ENCODE measurements around the gene GLS.
"Not testable (repeated sequence)": the region's sequence is repeated elsewhere in the genome, so short reads cannot be mapped to it uniquely, and the experiment has no call there.

GRCh38 chr2:190885844-190886243 lies 5.2 kb downstream of the GLS start:
- TF ChIP-seq, protein P1, sequence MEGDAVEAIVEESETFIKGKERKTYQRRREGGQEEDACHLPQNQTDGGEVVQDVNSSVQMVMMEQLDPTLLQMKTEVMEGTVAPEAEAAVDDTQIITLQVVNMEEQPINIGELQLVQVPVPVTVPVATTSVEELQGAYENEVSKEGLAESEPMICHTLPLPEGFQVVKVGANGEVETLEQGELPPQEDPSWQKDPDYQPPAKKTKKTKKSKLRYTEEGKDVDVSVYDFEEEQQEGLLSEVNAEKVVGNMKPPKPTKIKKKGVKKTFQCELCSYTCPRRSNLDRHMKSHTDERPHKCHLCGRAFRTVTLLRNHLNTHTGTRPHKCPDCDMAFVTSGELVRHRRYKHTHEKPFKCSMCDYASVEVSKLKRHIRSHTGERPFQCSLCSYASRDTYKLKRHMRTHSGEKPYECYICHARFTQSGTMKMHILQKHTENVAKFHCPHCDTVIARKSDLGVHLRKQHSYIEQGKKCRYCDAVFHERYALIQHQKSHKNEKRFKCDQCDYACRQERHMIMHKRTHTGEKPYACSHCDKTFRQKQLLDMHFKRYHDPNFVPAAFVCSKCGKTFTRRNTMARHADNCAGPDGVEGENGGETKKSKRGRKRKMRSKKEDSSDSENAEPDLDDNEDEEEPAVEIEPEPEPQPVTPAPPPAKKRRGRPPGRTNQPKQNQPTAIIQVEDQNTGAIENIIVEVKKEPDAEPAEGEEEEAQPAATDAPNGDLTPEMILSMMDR (IDR thresholded peaks at IDR 0.05) = not testable (repeated sequence)
- TF ChIP-seq EZH2 (IDR thresholded peaks at IDR 0.05; ENCODE audit: borderline replicate concordance, insufficient read depth, low read depth, low read length, poor library complexity, severe bottlenecking) = not testable (repeated sequence)
